Astrocyte (in vitro differentiated cells and primary cell): ENCODE data around the gene JMJD8. TPM values are rescaled to one million over a fixed set of nuclear protein-coding genes. Genes with fewer than 3 reads are reported as not detected.

ENCODE experiments used
- DNase-seq: peaks from one replicate; pipeline ENCODE4 v3.0.0-alpha.2; 2010; ENCODE audit warnings: low read depth
- FAIRE-seq: peaks from 2 replicates; lab custom pipeline; 2011; peaks lifted over from hg19 to GRCh38; lab: Jason Lieb, UNC
- H2AFZ ChIP-seq: 2 replicates; pipeline ENCODE4 v1.6.0; 2012; ENCODE audit warnings: low read depth, low read length, inconsistent platforms
- H3K27ac ChIP-seq: 2 replicates; pipeline ENCODE4 v1.5.1; 2011; ENCODE audit warnings: low read depth, low read length, inconsistent platforms
- H3K27me3 ChIP-seq: 2 replicates; pipeline ENCODE4 v1.6.0; 2011; ENCODE audit warnings: low read length, inconsistent platforms; ENCODE audit not compliant: insufficient read depth
- H3K36me3 ChIP-seq: 2 replicates; pipeline ENCODE4 v1.5.1; 2011; ENCODE audit warnings: low read length, inconsistent platforms; ENCODE audit not compliant: insufficient read depth
- H3K4me1 ChIP-seq: 2 replicates; pipeline ENCODE4 v1.5.1; 2011; ENCODE audit warnings: low read length, inconsistent platforms; ENCODE audit not compliant: insufficient read depth
- H3K4me2 ChIP-seq: 2 replicates; pipeline ENCODE4 v1.6.0; 2012; ENCODE audit warnings: low read length, inconsistent platforms
- H3K4me3 ChIP-seq: 2 replicates; pipeline ENCODE4 v1.5.1; 2011; ENCODE audit warnings: low read depth, mild to moderate bottlenecking, low read length, inconsistent platforms; ENCODE audit not compliant: insufficient read depth
- H3K79me2 ChIP-seq: 2 replicates; pipeline ENCODE4 v1.6.0; 2012; ENCODE audit warnings: mild to moderate bottlenecking, low read length, inconsistent platforms; ENCODE audit not compliant: insufficient read depth
- H3K9ac ChIP-seq: 2 replicates; pipeline ENCODE4 v1.6.0; 2012; ENCODE audit warnings: mild to moderate bottlenecking, low read length, inconsistent platforms
- H3K9me3 ChIP-seq: 2 replicates; pipeline ENCODE4 v1.5.1; 2012; ENCODE audit warnings: low read depth, mild to moderate bottlenecking, low read length, inconsistent platforms; ENCODE audit not compliant: insufficient read depth
- H4K20me1 ChIP-seq: 2 replicates; pipeline ENCODE4 v1.6.0; 2012; ENCODE audit warnings: low read length, inconsistent platforms; ENCODE audit not compliant: insufficient read depth
- H3K27ac Mint-ChIP-seq: one replicate; pipeline ENCODE4 v1.8.0; 2021; ENCODE audit warnings: mild to moderate bottlenecking, mixed read lengths; ENCODE audit not compliant: unreplicated experiment
- H3K27me3 Mint-ChIP-seq: one replicate; pipeline ENCODE4 v1.8.0; 2021; ENCODE audit warnings: low read depth, mixed read lengths; ENCODE audit not compliant: unreplicated experiment
- H3K36me3 Mint-ChIP-seq: one replicate; pipeline ENCODE4 v1.8.0; 2021; ENCODE audit warnings: low read depth, mixed read lengths; ENCODE audit not compliant: unreplicated experiment
- H3K4me1 Mint-ChIP-seq: one replicate; pipeline ENCODE4 v1.8.0; 2021; ENCODE audit warnings: low read depth, mixed read lengths; ENCODE audit not compliant: unreplicated experiment
- H3K4me3 Mint-ChIP-seq: one replicate; pipeline ENCODE4 v1.8.0; 2021; ENCODE audit warnings: mild to moderate bottlenecking, moderate library complexity, mixed read lengths; ENCODE audit not compliant: unreplicated experiment
- H3K9me3 Mint-ChIP-seq: one replicate; pipeline ENCODE4 v1.8.0; 2021; ENCODE audit warnings: mild to moderate bottlenecking, mixed read lengths; ENCODE audit not compliant: unreplicated experiment
- EZH2 ChIP-seq: IDR thresholded peaks from 2 replicates; pipeline ENCODE4 v1.6.1; 2012; ENCODE audit warnings: mild to moderate bottlenecking, low read length, inconsistent platforms; ENCODE audit not compliant: insufficient read depth
- total RNA-seq: library from RNA; stranded (reverse); gene quantifications from 2 replicates; pipeline ENCODE4 v1.2.1, GENCODE V29; 2021
- TF ChIP-seq, protein P1 (sequence below): IDR thresholded peaks from 2 replicates; pipeline ENCODE4 v1.5.1; 2011; ENCODE audit warnings: low read depth, mild to moderate bottlenecking, inconsistent platforms, low read length, moderate library complexity; ENCODE audit not compliant: insufficient read depth

Gene JMJD8
- total RNA-seq, 1 donor from 2014 or later = 26.8 TPM

DNA sequence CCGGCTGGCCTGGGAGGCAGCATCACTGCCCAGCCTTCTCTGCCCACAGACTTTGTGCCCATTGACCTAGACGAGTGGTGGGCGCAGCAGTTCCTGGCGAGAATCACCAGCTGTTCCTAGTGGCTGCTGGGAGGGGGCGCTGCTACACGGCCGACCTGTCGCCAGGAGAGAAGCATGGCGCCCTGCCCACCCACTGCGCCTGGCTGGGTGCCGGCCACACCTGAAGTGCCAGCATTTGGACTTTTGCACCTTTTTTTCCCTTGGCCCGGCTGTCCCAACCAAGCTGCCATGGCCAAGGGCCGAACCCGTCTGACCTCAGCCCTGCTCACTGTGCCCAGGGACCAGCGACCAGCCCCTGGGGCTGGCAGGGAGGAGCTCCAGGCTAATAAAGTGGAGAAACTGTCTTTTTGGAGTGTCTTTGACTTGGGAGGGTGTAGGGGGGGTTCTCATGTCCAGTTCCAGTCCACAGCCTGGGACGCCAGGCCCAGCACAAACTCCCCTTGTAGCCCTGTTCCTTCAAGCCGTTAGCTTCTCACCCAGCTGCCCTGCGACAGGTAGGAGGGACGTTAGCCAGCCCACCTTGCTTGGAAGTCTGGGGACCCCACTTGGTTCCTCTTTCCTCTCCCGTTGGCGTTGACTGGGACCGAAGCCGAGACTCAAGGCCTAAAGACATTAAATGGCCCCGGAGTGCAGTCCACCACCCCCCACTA is 35.9 kb downstream of the JMJD8 start:
- Mint-ChIP-seq H3K4me3 (peak overlapping the region; percentile 87), H3K27ac (peak overlapping the region; percentile 62), H3K4me1 (no peaks in the 10 kb centered on the region), H3K36me3 (no peaks in the 10 kb centered on the region), H3K27me3 (no peaks in the 10 kb centered on the region), H3K9me3 (no peaks in the 10 kb centered on the region)
- DNase-seq = no peak
- Histone ChIP-seq H2AFZ (peak overlapping the region; percentile 80), H3K79me2 (peaks cover 16% of the 10 kb centered on the region), H3K9ac (peak overlapping the region; percentile 84), H3K27ac (peak overlapping the region; percentile 81), H3K4me1 (peaks cover 15% of the 10 kb centered on the region), H3K4me2 (peak overlapping the region; percentile 91), H3K36me3 (no peaks in the 10 kb centered on the region), H3K9me3 (no peaks in the 10 kb centered on the region), H3K4me3 (peak overlapping the region; percentile 62), H4K20me1 (no peaks in the 10 kb centered on the region), H3K27me3 (no peaks in the 10 kb centered on the region)
- TF ChIP-seq, protein P1, sequence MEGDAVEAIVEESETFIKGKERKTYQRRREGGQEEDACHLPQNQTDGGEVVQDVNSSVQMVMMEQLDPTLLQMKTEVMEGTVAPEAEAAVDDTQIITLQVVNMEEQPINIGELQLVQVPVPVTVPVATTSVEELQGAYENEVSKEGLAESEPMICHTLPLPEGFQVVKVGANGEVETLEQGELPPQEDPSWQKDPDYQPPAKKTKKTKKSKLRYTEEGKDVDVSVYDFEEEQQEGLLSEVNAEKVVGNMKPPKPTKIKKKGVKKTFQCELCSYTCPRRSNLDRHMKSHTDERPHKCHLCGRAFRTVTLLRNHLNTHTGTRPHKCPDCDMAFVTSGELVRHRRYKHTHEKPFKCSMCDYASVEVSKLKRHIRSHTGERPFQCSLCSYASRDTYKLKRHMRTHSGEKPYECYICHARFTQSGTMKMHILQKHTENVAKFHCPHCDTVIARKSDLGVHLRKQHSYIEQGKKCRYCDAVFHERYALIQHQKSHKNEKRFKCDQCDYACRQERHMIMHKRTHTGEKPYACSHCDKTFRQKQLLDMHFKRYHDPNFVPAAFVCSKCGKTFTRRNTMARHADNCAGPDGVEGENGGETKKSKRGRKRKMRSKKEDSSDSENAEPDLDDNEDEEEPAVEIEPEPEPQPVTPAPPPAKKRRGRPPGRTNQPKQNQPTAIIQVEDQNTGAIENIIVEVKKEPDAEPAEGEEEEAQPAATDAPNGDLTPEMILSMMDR = peak; percentile 8
- TF ChIP-seq EZH2 = no peak
- no peak for FAIRE-seq

DNA sequence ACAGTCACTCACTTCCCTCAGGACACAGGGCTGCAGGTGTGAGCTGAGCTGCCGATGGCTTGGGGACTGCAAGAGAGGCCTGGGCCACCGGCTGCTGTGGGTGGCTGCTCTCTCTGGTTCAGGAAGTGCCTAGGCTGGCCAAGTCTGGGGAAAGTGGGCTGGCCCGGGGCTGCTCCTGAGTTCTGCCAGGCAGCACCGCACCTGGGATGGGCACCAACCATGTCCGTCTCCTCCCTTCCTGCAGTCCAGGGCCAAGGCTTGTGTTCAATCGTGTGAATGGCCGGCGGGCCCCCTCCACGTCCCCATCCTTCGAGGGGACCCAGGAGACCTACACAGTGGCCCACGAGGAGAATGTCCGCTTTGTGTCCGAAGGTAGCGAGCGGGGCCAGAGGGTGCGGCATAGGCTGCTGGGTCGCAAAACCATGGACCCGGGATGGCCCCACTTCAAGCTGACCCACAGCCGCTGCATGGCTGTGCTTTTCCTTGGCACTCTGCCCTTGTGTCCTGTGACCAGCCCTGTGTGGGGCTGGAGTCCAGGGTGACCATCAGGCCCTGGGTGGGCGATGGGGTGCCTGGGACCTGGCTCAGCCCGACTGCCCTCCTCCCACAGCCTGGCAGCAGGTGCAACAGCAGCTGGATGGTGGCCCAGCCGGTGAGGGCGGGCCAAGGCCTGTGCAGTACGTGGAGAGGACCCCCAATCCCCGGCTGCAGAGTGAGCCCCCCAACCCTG is 36.8 kb downstream of the JMJD8 start:
- DNase-seq = no peak
- Mint-ChIP-seq H3K9me3 (no peaks in the 10 kb centered on the region), H3K36me3 (no peaks in the 10 kb centered on the region), H3K27ac (no peak overlapping the region), H3K27me3 (no peaks in the 10 kb centered on the region), H3K4me1 (no peaks in the 10 kb centered on the region), H3K4me3 (no peak overlapping the region)
- H3K27me3 ChIP-seq = no peaks in the 10 kb centered on the region
- H4K20me1 ChIP-seq = no peaks in the 10 kb centered on the region
- FAIRE-seq = no peak
- no peak overlapping the region for H2AFZ ChIP-seq
- no peak overlapping the region for H3K9ac ChIP-seq
- peaks cover 16% of the 10 kb centered on the region for H3K79me2 ChIP-seq
- TF ChIP-seq EZH2 = no peak
- TF ChIP-seq, protein P1 = no peak
- H3K4me3 ChIP-seq = no peak overlapping the region
- no peaks in the 10 kb centered on the region for H3K36me3 ChIP-seq
- no peak overlapping the region for H3K27ac ChIP-seq
- H3K9me3 ChIP-seq = no peaks in the 10 kb centered on the region
- peak overlapping the region; percentile 91 for H3K4me2 ChIP-seq
- H3K4me1 ChIP-seq = peaks cover 16% of the 10 kb centered on the region
